CD4-positive, alpha-beta T cell treated with Interferon alpha-2 for 1 hour (primary cell): ENCODE data around the gene RCAN1.
"Not testable (repeated sequence)": the region's sequence is repeated elsewhere in the genome, so short reads cannot be mapped to it uniquely, and the experiment has no call there.

ENCODE experiments used
- DNase-seq, 2 donors: peaks; one replicate each; pipeline ENCODE4 v3.0.0-alpha.2; 2020 to 2022

RCAN1 gene

GRCh38 chr21:34621434-34622350 lies 6.8 kb upstream of the RCAN1 start:
- no peak for DNase-seq

GRCh38 chr21:34619841-34620665 lies 5.1 kb upstream of the RCAN1 start:
- DNase-seq = no peak

- DNase-seq = no peak
These were observed 4.0 kb upstream of the RCAN1 start for GRCh38 chr21:34618941-34619340.

GRCh38 chr21:34617753-34618339 lies 2.9 kb upstream of the RCAN1 start:
- no peak for DNase-seq

GRCh38 chr21:34615487-34615814 lies 538 bp upstream of the RCAN1 start:
- DNase-seq = no peak

- DNase-seq = no peak
These were observed 960 bp downstream of the RCAN1 start for GRCh38 chr21:34613679-34614627.

- DNase-seq = no peak
These were observed 2.4 kb downstream of the RCAN1 start for GRCh38 chr21:34612557-34612956.

GRCh38 chr21:34612056-34612455 lies 2.9 kb downstream of the RCAN1 start:
- DNase-seq = no peak

- DNase-seq = no peak
These were observed 3.4 kb downstream of the RCAN1 start for GRCh38 chr21:34611528-34611927.

- no peak for DNase-seq
These were observed 4.9 kb downstream of the RCAN1 start for GRCh38 chr21:34609933-34610549.

- DNase-seq = no peak
These were observed 5.5 kb downstream of the RCAN1 start for GRCh38 chr21:34609244-34609932.

GRCh38 chr21:34607376-34607775 lies 7.5 kb downstream of the RCAN1 start:
- DNase-seq = not testable (repeated sequence)

GRCh38 chr21:34606621-34607020 lies 8.3 kb downstream of the RCAN1 start:
- no peak for DNase-seq

- DNase-seq = no peak
These were observed 8.9 kb downstream of the RCAN1 start for GRCh38 chr21:34606051-34606450.

GRCh38 chr21:34604956-34605355 lies 10.0 kb downstream of the RCAN1 start:
- not testable (repeated sequence) for DNase-seq

- DNase-seq = no peak
These were observed 10.4 kb downstream of the RCAN1 start for GRCh38 chr21:34604556-34604955.

GRCh38 chr21:34603710-34604057 lies 11.2 kb downstream of the RCAN1 start:
- DNase-seq = no peak

- peak; percentile 47 to 55 for DNase-seq
These were observed 11.8 kb downstream of the RCAN1 start for GRCh38 chr21:34603002-34603709.

- DNase-seq = no peak
These were observed 12.9 kb downstream of the RCAN1 start for GRCh38 chr21:34602061-34602460.

GRCh38 chr21:34599534-34600101 lies 15.3 kb downstream of the RCAN1 start:
- no peak for DNase-seq
